ENCODE results near the gene PLEKHH1.

PLEKHH1 gene

DNA sequence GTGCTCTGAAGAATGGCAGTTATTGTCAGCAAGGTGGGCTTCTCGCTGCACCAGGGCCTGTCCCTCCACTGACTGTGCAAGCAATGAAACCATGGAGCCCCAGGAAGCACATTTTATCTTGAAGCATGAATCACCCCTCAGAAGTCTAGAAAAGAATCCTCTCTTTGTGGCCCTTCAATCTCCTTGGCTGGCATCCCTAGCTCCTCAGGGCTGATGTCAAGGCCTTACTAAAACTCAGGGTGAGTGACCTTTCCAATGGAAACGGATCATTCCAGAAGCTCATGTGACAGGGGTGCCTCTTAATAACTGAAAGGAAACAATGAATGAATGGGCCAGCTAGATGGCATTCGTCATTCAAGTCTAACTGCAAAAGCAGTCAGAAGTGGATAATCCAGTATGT lies 22.3 kb upstream of the PLEKHH1 start:
- DNase-seq: no peak

DNA sequence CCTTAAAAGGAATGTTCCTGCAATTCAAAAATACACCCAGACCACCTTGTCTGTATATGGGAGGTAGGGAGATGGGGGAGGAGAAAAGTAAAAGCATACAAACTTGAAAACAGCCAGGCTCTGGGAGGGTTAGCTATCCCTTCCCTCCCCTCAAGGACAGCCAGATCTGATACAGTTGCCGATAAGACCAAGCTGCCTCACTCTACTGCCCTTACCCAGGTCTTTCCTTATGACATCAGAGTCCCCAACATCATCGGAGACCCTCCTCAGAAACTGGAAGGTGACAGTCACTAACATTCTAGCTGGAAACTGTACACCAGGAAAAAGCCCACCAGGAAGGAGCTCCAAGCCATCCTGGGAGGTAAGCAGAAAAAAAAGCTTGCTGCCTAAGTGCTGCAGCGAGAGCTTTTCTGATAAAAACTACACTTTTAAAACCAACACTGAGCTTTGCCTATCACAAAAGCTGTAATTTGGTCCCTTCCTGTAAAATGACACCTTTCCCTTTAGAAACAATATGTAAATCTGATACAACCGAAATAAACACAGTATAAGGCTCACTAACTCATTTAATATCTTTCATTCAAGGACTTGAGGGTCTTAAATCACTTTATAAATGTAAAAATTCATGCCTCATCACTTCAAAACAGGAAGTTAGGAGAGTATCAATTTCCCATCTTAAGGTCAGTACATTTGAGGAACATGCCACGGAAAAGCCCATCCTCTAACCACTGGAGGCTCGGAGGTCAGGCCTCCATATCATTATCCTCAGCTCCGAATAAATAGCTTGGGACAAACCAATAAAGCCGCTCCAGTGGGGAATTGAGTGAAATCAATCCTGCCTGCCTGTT lies 20.4 kb upstream of the PLEKHH1 start:
- no peak for DNase-seq

DNA sequence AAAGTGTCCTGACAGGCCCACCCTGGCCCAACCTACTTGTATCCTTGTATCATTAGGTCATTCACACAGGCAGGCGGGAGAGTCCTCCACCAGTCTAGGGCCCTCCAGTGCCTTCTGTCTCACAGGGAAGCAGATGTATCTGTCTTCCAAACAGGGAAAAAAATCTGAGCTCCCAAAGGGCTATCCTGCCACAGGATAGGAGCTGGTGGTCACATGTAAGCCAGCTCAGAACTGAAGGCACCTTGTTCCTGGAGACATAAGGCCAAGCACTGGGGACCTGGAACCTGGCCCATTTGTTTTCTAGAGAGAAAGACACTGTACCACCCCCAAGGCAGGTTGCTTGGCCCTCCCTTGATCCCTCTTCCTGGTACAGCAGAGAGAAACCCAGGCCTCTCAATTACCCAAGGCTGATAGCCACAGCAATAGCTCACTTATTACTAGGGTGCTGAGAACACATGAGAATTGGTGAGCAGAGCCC lies 19.4 kb upstream of the PLEKHH1 start:
- no peak for DNase-seq

DNA sequence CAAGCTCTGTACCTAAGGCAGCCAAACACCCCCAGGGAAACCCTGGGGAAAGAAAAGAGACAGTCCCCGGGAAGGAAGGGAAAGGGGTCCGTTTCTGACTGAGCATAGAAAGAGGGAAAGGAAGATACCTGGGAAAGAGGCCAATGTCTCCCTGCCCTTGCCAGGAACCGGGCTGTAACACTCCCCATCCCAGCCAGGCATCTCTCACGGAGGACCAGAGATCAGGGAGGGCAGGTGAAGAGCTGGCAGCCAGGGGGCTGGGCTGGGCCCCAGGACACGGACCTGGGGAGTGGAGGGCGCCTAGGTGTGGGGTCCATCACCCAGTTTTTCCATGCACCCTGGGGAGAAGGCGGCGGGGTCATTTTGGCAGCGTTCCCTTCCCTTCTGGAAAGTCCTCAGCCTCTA lies 18.9 kb upstream of the PLEKHH1 start:
- DNase-seq: no peak

DNA sequence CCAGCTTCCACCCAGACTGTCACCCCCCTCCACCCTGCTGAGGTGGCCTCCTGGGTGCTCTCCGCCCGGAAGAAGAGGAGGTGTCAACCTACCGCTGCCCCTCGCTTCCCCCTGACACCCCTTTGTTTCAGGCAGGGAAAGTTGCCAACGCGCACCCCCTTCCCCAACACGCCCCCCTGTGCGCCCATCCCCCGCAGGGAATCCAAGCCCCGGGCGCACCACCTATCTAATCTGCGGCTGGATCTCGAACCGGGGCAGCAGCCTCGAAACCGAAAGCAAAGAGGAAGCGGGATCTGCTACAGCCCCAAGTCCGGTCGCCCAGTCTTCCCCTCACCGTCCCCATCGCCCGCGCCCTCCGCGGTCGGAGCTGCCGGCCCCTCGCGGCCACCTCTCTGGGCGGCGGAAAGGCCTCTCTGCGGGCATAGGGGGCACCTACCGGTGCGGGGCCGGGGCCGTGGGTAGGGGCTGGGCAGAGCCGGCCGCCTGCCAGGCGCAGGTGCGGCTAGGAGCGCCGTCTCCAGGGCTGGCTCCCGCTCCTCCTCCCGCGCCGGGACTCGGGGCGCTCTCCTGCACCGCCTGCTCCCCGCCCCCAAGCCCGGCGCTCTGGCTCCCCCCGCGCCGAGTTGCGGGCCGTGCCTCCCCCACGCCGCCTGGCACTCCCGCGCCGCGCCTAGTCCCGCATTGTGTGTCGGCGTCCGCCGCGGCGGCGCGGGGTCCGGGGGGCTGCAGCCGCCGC lies 18.3 kb upstream of the PLEKHH1 start:
- peak; percentile 49 for DNase-seq

DNA sequence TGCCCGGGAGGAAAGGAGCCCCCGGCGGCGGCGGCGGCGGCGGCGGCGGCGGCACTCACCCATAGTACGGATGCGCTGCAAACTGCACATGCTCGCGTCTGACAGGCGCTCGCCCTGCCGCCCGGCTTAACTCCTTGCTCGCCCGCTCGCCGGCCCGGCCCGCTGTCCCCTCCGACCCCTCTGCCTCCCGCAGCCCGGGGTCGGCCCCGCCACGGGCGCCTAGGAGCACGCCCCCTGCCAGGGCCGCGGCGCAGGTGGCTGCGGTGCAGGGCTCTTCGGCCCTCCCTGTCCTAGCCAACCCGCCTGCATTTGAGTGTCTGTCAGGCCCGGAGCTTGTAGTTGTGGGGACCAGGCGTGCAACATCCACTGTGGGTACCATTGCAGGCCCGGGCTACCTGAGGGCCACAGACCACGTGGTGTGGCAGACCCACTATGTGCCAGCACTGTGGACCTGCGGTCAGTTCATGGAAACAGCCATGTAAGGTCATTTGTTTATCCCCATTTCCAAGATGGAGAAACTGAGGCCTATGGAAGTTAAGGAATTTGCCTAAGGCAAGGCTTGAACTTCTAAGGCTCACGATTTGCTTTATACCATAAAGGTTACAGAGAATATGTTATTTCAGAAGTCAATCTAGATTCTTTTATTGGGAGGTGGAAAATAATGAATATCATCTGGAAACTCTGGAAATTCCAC lies 17.6 kb upstream of the PLEKHH1 start:
- peak; percentile 40 for DNase-seq

DNA sequence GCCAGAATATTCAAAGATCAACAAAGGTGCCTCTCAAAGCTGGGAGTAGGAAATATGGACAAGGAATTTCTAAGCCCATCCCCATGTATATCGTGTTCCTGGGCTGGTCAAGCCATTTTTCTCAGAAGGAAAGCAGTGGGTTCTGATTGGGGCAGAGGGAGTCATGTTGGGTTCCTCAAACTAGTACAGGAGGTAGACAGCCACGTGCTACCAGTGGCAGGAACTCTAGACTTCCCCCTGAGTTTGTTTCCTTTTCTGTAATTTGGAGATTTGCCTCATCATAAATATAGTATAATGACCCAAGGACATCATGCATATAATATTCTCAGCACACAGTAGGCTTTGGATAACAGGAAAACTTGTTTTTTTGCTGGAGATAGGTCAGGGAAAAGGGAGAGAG lies 16.4 kb upstream of the PLEKHH1 start:
- DNase-seq: no peak

DNA sequence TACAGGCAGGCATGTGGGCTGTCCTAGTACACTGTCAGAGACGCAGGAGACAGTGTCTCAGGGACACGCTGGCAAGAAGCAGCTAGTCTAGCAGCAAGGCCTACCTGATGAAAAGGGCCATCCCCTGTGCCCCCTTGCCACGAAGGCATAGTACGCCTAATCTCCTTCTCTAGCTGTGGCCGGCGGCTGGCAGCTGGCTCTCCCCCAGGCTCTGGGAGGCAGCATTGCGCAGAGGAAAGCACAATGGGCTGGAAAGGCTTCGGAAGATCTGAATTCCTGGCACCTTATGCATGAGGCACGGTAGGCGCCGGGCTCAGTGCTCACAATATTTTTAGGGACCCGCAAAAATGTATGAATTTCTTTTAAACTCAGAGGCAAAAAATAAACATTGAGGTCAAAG lies 16.0 kb upstream of the PLEKHH1 start:
- DNase-seq: no peak

DNA sequence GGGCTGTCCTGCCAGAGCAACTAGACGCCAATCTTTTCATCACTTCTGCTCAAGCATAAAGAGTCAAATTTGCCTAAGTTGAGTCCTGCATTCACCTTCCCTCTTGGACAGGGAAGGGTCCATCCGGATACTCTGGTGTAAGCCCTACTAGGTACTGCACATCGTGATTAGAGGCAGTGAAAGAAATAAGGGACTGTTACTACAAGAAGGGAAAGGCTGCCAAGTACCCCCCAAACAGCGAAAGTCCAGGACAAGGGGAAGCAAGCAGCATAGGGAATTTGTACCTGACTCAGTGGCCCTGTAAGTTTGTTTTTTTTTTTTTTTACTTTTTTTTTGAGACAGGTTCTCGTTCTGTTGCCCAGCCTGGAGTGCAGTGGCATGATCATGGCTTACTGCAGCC lies 13.7 kb upstream of the PLEKHH1 start:
- no peak for DNase-seq

DNA sequence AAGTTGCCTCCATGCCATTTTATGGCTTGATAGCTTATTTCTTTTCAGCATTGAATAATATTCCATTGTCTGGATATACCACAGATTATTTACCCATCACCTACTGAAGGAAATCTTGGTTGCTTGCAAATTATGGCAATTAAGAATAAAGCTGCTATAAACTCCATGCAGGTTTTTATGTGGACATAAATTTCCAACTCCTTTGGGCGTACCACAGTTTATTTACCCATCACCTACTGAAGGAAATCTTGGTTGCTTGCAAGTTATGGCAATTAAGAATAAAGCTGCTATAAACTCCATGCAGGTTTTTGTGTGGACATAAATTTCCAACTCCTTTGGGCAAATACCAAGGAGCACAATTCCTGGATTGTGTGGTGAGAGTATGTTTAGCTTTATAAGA lies 12.6 kb upstream of the PLEKHH1 start:
- no peak for DNase-seq

DNA sequence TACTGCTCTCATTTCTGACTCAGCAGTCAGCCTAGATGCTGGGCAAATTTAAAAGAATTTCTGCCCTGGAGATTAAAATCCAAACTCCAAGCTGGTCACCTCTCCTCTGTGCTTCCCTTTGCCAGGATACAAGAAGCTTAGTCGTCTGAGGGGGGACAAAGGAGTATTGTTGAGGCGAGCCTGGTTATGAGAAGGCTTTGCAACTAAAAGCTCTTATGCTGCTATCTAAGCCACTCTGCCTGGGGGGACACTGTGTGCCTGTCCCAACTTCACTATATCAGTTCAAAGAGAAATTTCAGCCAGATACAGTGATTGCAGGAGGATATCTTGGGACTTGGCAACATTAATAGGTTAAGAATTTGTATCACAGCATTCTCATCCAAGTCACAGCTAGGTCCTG lies 10.8 kb upstream of the PLEKHH1 start:
- no peak for DNase-seq

DNA sequence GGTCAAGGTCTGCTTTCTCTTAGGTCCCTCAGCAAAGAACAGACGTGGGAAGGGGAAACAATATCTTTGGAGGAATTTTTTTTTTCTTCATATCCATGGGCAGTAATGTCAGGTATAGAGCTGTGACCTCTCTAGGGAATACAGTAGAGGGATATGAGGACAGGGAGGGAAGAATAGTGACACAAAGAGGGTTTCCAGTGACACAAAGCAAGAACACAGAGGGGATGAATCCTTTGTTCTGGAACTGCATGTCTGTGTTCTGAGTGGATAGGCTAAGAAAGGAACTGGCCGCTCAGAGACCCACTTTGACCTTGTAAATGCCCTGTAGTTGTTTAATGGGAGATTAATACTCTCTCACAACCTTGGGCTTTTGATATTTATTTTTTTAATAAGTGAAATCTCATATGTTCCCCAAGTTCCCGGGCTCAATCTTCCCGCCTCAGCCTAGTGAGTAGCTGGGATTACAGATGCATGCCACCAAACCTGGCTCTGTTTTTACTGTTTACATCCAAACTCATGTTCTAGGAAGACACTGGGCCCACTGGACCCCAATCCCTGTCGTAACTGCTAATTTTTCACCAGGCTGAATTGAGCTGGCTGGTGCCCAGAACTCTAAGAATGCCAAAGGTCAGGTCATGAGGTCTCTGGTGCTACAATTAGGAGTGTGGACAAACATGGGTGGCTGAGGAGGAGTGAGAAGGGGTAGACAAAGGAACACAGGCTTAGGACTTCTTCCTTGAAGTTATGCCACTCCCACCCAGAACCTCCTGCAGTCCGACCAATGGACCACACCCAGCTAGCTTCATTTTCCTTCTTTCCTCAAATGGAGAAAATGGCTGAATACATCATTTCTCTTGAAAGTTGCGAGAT lies 9.1 kb upstream of the PLEKHH1 start:
- DNase-seq: no peak

DNA sequence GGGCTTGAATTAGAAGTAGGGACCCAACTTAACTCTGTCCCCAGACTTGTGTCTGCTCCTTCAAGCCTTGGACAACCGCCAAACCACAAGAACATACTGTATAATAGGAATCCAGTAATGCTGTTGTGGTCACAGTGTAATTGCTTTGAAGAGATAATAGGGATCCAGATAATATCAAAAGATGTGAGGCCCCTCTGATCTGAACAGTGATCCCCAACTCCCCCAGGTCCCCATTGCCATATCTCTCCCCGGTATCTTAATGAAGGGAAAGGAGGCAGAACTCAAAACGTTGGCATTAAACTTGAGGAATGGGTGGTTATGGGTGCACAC lies 8.5 kb upstream of the PLEKHH1 start:
- no peak for DNase-seq

DNA sequence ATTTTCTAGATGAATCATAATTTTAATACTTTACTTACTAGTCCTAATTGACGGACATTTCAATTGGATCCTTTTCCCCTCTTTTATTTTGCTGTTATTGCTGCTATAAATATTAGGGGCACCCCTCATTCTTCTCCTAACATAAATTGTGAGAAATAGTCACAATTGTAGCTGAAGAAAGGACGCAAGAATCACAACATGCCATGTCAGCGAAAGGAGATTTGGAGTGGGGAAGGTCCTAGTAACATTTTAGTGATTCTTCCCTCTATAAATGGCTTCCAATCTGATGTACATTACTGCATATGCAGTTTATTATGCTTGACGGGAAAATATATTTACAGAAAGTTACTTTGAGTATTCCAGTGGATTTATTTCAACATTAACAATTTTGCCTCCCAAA lies 7.7 kb upstream of the PLEKHH1 start:
- DNase-seq: no peak

DNA sequence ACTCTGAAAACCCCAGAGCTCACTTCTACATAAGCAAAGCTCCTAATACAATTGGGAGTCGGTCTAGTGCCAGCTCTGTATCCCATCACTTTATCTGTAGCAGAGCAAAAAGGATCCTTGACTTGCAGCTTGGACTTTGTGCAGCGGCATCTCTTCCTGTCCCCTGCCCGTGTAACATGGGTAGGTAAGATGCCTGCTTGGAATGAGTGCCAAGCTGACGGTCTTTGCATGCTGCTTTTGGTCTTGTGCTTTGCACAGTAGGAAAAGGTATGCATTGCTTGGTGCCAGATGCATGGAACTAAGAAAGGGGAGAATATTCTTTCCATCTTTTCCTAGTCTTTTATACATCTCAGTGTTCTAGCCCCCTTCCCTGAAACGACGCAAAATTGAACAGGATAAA lies 6.9 kb upstream of the PLEKHH1 start:
- no peak for DNase-seq

DNA sequence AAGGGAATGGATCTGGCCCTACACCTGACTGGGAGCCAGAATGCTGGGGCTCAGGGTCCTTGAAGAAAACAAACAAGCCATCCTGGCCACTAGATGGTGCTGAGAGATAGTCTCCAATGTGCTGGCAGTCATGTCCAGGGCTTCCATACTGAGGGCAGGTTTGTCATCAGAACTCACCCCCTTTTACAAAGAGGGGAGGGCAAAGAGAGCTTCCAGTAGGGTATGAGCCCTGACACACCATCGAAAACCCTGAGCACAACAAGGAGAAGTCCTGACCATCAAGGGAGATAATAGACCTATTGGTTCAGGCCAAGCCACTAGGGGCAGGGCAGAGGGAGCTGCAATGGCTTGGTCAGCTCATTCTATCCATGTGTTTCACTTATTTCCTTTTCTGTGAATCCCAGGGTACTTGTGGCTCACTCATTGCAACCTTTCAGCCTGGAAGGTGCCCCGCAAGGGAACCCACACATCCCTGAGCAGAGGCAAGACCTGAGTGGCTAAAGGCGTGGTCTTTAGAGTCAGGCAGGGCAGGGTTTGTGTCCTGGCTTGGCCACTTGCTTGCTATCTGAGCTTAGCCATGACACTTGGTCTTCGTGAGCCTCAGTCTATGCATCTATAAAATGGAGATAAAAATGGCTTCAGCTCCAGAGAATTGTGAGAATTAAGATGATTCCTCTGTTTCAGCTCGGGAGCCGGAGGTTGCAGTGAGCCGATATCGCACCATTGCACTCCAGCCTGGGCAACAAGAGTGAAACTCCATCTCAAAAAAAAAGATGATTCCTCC lies 6.2 kb upstream of the PLEKHH1 start:
- DNase-seq: peak; percentile 25

DNA sequence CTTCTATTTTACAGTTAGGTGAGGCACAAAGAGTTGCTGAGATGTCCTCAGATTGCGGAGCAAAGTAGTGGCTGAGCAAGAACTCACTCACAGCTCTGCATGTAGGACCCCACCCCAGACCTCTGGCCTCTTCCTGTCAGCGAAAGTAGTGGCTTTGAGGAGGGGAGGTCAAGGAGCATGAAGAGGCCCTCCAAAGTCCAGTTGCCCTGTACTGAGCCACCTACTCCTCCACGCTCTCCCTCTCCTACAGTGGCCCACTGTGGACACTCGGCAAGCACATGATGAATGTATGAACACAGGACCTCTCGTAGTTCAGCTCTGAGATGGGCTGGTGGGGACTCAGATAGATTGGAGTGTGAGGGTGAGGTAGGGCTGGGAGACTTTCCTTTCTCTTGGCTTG lies 5.3 kb upstream of the PLEKHH1 start:
- DNase-seq: no peak

DNA sequence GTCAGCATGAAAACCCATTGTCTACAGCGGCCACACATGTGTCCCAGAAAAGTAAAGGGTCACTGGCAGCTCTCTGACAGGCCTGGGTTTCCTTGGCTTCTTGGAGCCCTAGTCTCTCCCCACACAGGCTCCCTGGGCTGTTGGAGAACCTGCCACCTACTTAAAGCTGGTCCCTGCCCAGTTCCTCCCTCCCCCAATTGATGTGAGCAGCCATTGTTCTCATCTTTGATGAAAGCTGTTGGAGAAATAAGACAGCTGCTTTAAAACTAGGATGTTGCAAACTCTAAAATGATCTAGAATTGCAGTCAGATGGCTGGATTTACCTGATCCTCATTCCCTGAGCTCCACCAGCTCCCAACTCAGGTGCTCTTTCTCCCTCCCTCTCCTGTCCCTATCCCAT lies 4.8 kb upstream of the PLEKHH1 start:
- DNase-seq: no peak

DNA sequence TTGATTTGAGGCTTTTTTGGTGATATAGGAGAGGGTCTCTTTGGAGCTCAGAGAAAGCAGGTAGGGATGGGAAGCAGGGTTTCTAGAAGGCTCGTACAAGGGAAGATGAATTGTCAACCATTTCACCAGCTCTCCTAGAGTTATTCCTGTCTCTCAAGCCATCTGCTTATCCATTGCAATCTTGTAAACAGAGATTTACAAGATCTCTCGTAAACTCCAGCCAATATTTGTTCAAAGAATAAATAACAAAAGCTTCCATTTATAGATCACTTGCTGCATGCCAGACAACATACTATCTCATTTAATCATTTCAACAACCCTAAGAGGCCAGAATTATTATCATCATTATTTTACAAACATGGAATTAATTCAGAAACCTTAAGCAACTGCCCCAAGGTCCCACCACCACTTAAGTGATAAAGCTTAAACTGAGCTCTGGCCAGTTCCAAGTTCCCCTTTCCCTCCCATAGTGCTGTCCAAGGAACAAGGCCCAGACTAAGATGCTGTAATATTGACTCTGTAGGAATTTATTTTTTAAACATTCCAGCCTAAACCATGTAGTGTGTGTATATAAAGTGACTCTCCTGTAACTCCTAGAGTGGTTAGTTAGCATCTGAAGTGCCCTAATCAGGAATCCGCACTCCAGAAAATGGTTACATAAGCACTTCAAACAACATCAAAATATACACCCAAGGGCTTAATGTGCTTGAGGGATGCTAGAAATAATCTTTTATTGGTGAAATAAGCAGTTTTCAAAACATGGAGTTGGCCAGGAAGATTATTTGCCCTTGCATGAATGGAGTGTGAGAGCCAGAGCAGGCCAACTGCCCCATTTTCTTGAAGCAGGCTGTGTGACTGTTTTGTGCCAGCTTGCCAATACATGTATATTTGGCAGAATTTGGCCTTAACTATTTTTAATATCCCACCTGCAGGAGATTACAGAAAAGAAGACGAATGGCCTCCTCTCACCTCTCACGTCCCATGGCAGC lies 2.8 kb upstream of the PLEKHH1 start:
- no peak for DNase-seq

DNA sequence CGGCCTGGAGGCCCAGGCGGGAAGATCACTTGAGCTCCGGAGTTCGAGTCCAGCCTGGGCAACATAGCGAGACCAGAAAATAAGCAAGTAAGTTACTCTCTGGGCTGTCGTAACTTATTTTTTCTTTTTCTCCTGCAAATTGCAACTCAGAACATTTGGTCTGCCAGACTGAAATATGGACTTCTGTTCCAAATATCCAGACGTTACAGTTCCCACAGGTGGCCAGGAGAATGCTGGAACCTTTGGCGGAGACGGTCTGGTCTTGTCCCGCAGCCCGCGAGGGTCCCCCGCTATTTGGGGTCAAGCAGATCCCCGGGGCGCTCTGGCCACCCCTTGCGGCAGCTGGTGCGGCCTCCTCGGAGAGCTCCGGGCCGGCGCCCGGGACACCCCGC lies 488 bp upstream of the PLEKHH1 start:
- DNase-seq: no peak

DNA sequence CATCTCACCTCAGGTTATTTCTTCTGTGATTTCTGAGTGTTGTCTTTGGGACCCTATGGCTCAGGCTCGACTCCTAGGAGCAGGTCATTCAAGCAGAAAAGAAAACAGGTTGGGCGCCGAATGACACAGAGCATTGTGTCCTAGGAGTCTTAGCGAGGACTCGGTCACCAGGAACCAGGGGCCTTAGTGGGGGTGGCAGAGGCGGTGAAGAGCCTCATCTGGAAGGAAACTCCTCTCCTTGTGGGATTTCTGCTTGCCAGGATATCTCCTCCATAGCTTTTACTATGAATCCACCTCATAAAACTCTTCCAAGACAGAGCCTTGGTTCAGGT lies 630 bp downstream of the PLEKHH1 start:
- no peak for DNase-seq
